H54 (cell line): Measurements from ENCODE around the gene FTL.
"Not testable (repeated sequence)": the region's sequence is repeated elsewhere in the genome, so short reads cannot be mapped to it uniquely, and the experiment has no call there.

ENCODE experiments used
- DNase-seq: peaks from one replicate; pipeline ENCODE4 v3.0.0; 2011; ENCODE audit warnings: low spot score, mixed read lengths; ENCODE audit not compliant: insufficient read length
- FAIRE-seq: peaks from 3 replicates; lab custom pipeline; 2011; peaks lifted over from hg19 to GRCh38; lab: Jason Lieb, UNC
- POLR2A ChIP-seq: IDR thresholded peaks from 2 replicates; pipeline ENCODE4 v1.6.1; 2011; ENCODE audit warnings: low read depth, mild to moderate bottlenecking, low read length

FTL gene

DNA sequence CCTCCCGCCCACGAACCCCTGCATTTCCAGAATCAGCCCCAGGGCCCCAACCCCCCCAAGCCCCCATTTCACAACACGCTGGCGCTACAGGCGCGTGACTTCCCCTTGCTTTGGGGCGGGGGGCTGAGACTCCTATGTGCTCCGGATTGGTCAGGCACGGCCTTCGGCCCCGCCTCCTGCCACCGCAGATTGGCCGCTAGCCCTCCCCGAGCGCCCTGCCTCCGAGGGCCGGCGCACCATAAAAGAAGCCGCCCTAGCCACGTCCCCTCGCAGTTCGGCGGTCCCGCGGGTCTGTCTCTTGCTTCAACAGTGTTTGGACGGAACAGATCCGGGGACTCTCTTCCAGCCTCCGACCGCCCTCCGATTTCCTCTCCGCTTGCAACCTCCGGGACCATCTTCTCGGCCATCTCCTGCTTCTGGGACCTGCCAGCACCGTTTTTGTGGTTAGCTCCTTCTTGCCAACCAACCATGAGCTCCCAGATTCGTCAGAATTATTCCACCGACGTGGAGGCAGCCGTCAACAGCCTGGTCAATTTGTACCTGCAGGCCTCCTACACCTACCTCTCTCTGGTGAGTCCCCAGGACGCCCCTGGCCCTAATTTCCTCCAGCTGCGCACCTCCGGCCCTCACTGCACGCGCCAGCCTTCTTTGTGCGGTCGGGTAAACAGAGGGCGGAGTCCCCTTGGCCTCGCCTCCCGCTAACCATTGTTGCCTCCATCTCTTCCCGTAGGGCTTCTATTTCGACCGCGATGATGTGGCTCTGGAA, at the start of gene FTL:
Gene FTL, plus strand, starts transcription at position 270 of the 766 bp plus-strand sequence. Its CDS starts 199 bp downstream, at position 469.
- TF ChIP-seq POLR2A = peak; percentile 97
- peak; percentile 62 for DNase-seq
- no peak for FAIRE-seq

DNA sequence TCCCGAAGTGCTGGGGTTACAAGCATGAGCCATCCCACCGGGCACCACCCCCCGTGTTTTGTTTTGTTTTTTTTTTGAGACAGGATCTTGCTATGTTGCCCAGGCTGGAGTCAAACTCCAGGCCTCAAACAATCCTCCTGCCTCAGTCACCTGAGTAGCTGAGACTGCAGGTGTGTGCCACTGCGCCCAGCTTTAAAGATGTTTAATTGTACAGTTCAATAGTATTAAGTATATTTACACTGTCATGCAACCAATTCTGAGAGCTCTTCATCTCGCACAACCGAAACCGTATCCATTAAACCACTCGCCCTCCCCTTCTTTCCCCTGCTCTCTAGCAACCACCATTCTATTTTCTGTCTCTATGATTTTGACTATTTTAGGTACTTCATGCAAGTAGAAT, 49.4 kb upstream of the FTL start:
- FAIRE-seq = no peak

DNA sequence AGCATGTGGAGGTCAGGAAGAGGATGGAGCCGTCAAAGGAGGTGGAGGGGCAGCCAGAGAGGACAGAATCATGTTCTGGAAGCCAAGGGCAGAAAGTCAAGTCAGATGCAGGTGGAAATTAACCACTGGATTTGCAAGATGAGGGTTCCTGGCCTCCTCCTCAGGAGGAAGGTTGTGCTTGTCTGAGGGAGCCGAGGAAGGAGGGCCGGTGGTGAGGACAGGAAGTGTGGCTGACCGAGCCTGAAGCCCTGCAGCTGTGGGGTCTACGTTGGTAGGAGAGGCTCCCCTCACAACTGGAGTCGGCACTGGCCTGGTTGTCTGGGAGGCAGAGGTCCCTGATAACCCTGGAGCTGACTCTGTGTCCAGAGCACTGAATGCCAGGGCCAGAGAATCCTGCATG, 47.0 kb upstream of the FTL start:
- no peak for TF ChIP-seq POLR2A
- DNase-seq = no peak
- no peak for FAIRE-seq

More for the DNA sequence above, 49.4 kb upstream of the FTL start:
- DNase-seq = no peak
- TF ChIP-seq POLR2A = no peak

DNA sequence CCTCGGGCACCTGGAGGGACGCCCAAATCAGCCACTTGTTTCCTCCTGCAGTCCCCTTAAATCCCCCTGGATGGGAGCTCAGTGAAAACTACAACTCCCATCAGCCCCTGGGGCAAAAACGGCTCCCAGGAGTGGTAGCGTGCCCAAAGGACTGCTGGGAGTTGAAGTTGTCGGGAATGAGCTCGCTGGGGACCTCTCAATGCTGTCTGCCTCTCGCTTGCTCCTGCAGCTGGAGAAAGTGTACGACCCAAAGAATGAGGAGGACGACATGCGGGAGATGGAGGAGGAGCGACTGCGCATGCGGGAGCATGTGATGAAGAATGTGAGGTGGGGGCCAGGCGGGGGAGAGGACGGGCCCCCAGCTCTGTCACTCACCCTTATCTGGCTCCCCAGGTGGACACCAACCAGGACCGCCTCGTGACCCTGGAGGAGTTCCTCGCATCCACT, 46.3 kb upstream of the FTL start:
- DNase-seq (no peak), FAIRE-seq (no peak)
- no peak for TF ChIP-seq POLR2A

DNA sequence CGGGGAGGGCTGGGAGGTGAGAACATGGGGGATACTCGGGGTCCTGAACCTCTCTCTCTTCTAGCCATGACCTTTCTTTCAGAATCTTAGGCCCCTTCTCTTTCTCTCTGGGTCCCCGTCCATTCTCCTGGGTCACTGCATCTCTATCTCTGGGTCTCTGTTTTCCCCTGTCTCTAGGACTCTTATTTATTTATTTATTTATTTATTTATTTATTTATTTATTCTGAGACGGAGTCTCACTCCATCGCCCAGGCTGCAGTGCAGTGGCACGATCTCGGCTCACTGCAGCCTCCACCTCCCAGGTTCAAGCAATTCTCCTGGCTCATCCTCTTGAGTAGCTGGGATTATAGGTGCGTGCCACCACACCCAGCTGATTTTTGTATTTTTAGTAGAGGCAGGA, 45.8 kb upstream of the FTL start:
- not testable (repeated sequence) for DNase-seq, FAIRE-seq

DNA sequence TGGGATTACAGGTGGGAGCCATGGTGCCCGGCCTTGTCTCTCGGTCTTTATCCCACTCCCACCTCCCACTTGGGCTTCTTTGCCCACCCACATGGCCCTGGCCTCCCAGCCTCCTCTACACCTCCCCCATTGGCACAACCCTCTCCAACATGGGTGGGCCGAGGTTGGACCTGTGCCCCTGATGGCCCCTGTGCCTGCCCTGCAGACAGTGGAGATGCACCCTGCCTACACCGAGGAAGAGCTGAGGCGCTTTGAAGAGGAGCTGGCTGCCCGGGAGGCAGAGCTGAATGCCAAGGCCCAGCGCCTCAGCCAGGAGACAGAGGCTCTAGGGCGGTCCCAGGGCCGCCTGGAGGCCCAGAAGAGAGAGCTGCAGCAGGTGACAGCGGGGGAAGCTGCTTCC, 44.2 kb upstream of the FTL start:
- DNase-seq = no peak
- FAIRE-seq = no peak
- TF ChIP-seq POLR2A = no peak

DNA sequence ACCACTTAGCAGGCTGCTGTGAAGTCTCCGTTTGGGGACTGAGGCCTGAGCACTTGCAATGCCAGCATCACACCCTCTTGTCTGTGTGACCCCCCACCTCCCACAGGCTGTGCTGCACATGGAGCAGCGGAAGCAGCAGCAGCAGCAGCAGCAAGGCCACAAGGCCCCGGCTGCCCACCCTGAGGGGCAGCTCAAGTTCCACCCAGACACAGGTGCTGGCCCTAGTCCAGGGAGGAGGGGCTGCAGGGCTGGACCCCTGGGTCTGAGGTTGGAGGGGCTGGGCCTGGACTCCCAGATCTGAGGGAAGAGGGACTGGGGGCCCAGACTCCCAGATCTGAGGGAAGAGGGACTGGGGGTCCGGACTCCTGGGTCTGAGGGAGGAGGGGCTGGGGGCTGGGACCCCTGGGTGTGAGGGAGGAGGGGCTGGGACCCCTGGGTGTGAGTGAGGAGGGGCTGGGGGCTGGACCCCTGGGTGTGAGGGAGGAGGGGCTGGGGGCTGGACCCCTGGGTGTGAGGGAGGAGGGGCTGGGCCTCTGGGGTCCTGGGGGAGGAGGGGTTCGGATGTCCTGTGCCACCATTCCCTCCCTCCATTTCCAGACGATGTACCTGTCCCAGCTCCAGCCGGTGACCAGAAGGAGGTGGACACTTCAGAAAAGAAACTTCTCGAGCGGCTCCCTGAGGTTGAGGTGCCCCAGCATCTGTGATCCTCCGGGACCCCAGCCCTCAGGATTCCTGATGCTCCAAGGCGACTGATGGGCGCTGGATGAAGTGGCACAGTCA, 43.2 kb upstream of the FTL start:
- no peak for FAIRE-seq
- TF ChIP-seq POLR2A = no peak
- no peak for DNase-seq

DNA sequence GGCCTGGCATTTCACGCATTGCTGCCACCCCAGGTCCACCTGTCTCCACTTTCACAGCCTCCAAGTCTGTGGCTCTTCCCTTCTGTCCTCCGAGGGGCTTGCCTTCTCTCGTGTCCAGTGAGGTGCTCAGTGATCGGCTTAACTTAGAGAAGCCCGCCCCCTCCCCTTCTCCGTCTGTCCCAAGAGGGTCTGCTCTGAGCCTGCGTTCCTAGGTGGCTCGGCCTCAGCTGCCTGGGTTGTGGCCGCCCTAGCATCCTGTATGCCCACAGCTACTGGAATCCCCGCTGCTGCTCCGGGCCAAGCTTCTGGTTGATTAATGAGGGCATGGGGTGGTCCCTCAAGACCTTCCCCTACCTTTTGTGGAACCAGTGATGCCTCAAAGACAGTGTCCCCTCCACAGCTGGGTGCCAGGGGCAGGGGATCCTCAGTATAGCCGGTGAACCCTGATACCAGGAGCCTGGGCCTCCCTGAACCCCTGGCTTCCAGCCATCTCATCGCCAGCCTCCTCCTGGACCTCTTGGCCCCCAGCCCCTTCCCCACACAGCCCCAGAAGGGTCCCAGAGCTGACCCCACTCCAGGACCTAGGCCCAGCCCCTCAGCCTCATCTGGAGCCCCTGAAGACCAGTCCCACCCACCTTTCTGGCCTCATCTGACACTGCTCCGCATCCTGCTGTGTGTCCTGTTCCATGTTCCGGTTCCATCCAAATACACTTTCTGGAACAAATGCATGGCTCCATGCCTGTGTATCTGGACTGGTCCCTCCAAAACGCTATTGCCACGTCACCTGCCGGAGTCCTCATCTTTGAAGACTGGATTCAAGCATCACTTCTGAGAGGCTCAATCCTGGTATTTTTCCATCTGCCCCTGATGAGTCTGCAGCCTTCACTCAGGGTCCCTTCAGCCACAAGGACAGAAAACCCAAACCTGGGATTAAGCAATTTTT, 42.3 kb upstream of the FTL start:
- FAIRE-seq (no peak), DNase-seq (no peak)
- no peak for TF ChIP-seq POLR2A

DNA sequence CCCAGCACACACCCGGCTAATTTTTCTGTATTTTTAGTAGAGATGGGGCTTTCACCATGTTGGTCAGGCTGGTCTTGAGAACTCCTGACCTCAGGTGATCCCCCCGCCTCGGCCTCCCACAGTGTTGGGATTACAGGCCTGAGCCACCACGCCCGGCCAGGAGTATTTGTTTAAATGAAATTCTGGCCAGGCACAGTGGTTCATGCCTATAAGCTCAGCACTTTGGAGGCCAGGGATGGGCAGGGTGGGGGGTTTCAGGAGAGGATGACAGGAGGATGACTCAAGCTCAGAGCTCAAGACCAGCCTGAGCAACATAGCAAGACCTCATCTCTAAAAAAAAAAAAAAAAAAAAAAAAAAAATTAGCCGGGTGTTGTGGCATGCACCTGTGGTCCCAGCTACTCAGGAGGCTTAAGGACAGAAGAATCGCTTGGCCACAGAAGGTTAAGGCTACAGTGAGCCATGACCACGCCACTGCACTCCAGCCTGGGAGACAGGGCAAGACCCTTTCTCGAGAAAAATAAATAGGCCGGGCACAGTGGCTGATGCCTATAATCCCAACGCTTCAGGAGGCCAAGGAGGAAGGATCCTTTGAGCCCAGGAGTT, 39.8 kb upstream of the FTL start:
- DNase-seq (peak; percentile 33), FAIRE-seq (no peak)
- TF ChIP-seq POLR2A = no peak

DNA sequence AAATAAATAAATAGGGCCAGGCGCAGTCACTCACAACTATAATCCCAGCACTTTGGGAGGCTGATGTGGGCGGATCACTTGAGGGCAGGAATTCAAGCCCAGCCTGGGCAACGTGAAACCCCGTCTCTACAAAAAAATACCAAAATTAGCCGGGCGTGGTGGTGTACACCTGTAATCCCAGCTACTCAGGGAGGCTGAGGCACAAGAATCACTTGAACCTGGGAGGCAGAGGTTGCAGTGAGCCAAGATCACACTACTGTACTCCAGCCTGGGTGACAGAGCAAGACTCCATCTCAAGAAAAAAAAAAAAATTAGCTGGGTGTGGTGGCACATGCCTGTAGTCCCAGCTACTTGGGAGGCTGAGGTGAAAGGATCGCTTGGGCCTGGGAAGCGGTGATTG, 39.2 kb upstream of the FTL start:
- not testable (repeated sequence) for FAIRE-seq, DNase-seq

DNA sequence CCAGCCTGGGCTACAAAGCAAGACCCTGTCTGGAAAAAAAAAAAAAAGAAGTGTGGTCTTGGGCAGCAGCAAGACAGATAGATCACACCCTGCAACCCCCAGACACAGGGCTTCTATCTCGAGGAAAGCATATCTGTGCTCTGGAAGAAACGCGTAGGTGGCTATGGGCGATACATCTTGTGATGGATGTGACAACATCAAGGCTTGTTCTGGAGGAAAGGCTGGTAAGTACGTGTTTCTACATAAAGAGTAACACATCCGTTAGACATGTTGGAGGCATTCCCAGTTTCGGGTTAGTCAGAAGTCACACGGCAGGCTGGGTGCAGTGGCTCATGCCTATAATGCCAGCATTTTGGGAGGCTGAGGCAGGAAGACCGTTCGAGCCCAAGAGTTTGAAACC, 38.2 kb upstream of the FTL start:
- FAIRE-seq (peak; percentile 96), DNase-seq (peak; percentile 46)
- TF ChIP-seq POLR2A = no peak

DNA sequence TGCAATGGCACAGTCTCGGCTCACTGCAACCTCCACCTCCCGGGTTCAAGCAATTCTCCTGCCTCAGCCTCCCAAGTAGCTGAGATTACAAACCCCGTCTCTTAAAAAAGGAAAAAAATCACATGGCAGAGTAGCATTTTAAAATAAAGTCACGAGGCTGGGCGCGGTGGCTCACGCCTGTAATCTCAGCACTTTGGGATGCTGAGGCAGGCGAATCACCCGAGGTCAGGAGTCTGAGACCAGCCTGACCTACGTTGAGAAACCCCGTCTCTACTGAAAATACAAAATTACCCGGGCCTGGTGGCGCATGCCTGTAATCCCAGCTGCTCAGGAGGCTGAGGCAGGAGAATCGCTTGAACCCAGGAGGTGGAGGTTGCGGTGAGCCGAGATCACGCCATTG, 37.4 kb upstream of the FTL start:
- not testable (repeated sequence) for DNase-seq, FAIRE-seq
